Suprapubic skin (tissue), 4 donors: ENCODE results near the gene SECTM1.

Experiments used
- EP300 ChIP-seq: sonication (generic); formaldehyde crosslinking; IDR thresholded peaks from one replicate; pipeline ENCODE4 v1.6.1; 2017; ENCODE audit warnings: antibody characterized with exemption
- POLR2A ChIP-seq, 2 donors: fragments of 450-650 bp; IDR thresholded peaks; one replicate each; pipeline ENCODE4 v1.6.1; 2017; ENCODE audit warnings: antibody characterized with exemption in 2 of 2, mild to moderate bottlenecking in 2 of 2, moderate library complexity in 2 of 2
- POLR2AphosphoS5 ChIP-seq, 3 donors: sonication (generic); formaldehyde crosslinking; IDR thresholded peaks; one replicate each; pipeline ENCODE4 v1.6.1; 2017; ENCODE audit warnings: antibody characterized with exemption in 3 of 3
- TF ChIP-seq, protein P1 (sequence below), 2 donors: fragments of 200-600 bp in 1 of 2; fragments of 450-650 bp in 1 of 2; sonication (generic) in 1 of 2; IDR thresholded peaks; one replicate each; pipeline ENCODE4 v1.5.1; 2016 to 2019; ENCODE audit warnings: antibody characterized with exemption in 2 of 2, mild to moderate bottlenecking in 1 of 2, moderate library complexity in 1 of 2

DNA sequence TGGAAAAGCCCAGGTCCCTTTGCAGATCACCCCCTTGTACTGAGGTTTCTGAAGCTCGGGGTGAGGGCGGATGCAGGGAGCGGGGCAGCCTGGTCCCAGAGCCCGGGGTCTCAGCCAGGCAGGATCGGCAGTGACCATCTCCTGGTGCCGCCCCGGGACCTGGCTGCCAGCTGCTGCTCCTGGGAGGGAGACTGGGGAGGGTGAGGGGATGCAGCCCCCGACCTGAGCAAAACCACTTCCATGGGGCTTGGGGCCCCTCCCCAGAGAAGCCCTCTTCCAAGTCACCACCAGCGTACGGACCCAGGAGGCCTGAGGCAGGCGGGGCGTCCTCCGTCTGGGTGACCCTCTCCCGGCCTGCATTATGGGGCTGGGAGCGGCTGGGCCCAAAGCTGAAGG lies 31.0 kb downstream of the SECTM1 start:
- TF ChIP-seq, protein P1, sequence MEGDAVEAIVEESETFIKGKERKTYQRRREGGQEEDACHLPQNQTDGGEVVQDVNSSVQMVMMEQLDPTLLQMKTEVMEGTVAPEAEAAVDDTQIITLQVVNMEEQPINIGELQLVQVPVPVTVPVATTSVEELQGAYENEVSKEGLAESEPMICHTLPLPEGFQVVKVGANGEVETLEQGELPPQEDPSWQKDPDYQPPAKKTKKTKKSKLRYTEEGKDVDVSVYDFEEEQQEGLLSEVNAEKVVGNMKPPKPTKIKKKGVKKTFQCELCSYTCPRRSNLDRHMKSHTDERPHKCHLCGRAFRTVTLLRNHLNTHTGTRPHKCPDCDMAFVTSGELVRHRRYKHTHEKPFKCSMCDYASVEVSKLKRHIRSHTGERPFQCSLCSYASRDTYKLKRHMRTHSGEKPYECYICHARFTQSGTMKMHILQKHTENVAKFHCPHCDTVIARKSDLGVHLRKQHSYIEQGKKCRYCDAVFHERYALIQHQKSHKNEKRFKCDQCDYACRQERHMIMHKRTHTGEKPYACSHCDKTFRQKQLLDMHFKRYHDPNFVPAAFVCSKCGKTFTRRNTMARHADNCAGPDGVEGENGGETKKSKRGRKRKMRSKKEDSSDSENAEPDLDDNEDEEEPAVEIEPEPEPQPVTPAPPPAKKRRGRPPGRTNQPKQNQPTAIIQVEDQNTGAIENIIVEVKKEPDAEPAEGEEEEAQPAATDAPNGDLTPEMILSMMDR (IDR thresholded peaks at IDR 0.05): no peak
- no peak for TF ChIP-seq POLR2AphosphoS5 (IDR thresholded peaks at IDR 0.05)
- TF ChIP-seq EP300: no peak
- no peak for TF ChIP-seq POLR2A (IDR thresholded peaks at IDR 0.05)
